Endothelial cell of umbilical vein (primary cell): ENCODE data around the gene WDR13. TPM values are rescaled to one million over a fixed set of nuclear protein-coding genes. Genes with fewer than 3 reads are reported as not detected.
A peak's percentile ranks its signal among the peaks of the same experiment; 100 is the strongest.

Source experiments
- BruUV-seq: library from RNA; stranded (reverse); fragments of 400-500 nt; replicated peaks from 2 replicates; lab custom pipeline; 2021; lab: Mats Ljungman, UMichigan
- CTCF ChIA-PET: fragments of 300-600, 350-600 bp; sonication (Branson Sonifier 250); formaldehyde crosslinking; loops from one replicate; lab custom pipeline; 2021; ENCODE audit warnings: antibody characterized with exemption, inconsistent platforms; lab: Charles Lee
- POLR2A ChIA-PET: fragments of 300-600, 350-600 bp; sonication (Branson Sonifier 250); formaldehyde crosslinking; loops from one replicate; lab custom pipeline; 2021; ENCODE audit warnings: antibody characterized with exemption, inconsistent platforms; lab: Charles Lee
- DNase-seq: peaks from one replicate; pipeline ENCODE4 v3.0.0-alpha.2; 2011; ENCODE audit warnings: low read depth, low spot score
- FAIRE-seq: peaks from 2 replicates; lab custom pipeline; 2011; peaks lifted over from hg19 to GRCh38; lab: Jason Lieb, UNC
- H2AFZ ChIP-seq: 2 replicates; pipeline ENCODE4 v1.6.0; 2012; ENCODE audit warnings: low read depth, low read length, control low read depth, inconsistent platforms
- H3K27ac ChIP-seq: 2 replicates; pipeline ENCODE4 v1.5.1; 2011; ENCODE audit warnings: low read depth, mild to moderate bottlenecking, control low read depth, low read length, moderate library complexity; ENCODE audit not compliant: insufficient read depth
- H3K27me3 ChIP-seq, 2 experiments: 2 replicates each; pipeline versions ENCODE4 v1.6.0 to v1.6.1; 2011; ENCODE audit warnings: low read length in 2 of 2, mixed read lengths in 1 of 2; ENCODE audit not compliant: control insufficient read depth in 2 of 2, insufficient read depth in 2 of 2
- H3K36me3 ChIP-seq, 2 experiments: 2 replicates in 1 of 2; 3 replicates in 1 of 2; pipeline ENCODE4 v1.5.1; 2011; ENCODE audit warnings: low read length in 2 of 2, mild to moderate bottlenecking in 1 of 2, moderate library complexity in 1 of 2; ENCODE audit not compliant: control insufficient read depth in 2 of 2, insufficient read depth in 2 of 2; ENCODE audit errors: extremely low read depth in 1 of 2
- H3K4me1 ChIP-seq: 3 replicates; pipeline ENCODE4 v1.5.1; 2011; ENCODE audit warnings: mild to moderate bottlenecking, low read length; ENCODE audit not compliant: control insufficient read depth, insufficient read depth; ENCODE audit errors: extremely low read depth
- H3K4me2 ChIP-seq: 2 replicates; pipeline ENCODE4 v1.6.1; 2011; ENCODE audit warnings: low read length, control low read depth, mixed read lengths; ENCODE audit not compliant: insufficient read depth
- H3K4me3 ChIP-seq, 3 experiments: fragments of 200-600 bp in 1 of 3; sonication (generic), shearing (Covaris generic) in 1 of 3; replicated peaks in 1 of 3; 2 replicates each; pipeline ENCODE4 v1.5.1; 2011 to 2016; ENCODE audit warnings: control low read depth in 3 of 3, low read length in 3 of 3, mild to moderate bottlenecking in 2 of 3, inconsistent platforms in 1 of 3, low read depth in 1 of 3, moderate library complexity in 1 of 3; ENCODE audit not compliant: insufficient read depth in 1 of 3
- H3K79me2 ChIP-seq: 2 replicates; pipeline ENCODE4 v1.6.0; 2012; ENCODE audit warnings: low read length, inconsistent platforms; ENCODE audit not compliant: control insufficient read depth, insufficient read depth
- H3K9ac ChIP-seq: replicated peaks from 2 replicates; pipeline ENCODE3; 2011; ENCODE audit warnings: low read length, control low read depth; ENCODE audit not compliant: insufficient read depth; ENCODE audit errors: extremely low read depth
- H3K9me1 ChIP-seq: replicated peaks from 3 replicates; pipeline ENCODE4 v1.6.0; 2011; ENCODE audit warnings: mild to moderate bottlenecking, low read length; ENCODE audit not compliant: control insufficient read depth, insufficient read depth; ENCODE audit errors: extremely low read depth
- H3K9me3 ChIP-seq: replicated peaks from 2 replicates; pipeline ENCODE4 v1.5.1; 2012; ENCODE audit warnings: low read length, inconsistent platforms; ENCODE audit not compliant: control insufficient read depth, insufficient read depth
- H4K20me1 ChIP-seq: replicated peaks from 2 replicates; pipeline ENCODE3; 2011; ENCODE audit warnings: mild to moderate bottlenecking, low read length; ENCODE audit not compliant: control insufficient read depth, insufficient read depth; ENCODE audit errors: extremely low read depth
- CTCF ChIP-seq, 2 donors: IDR thresholded peaks; 1 replicate in 1 of 2; 2 replicates in 1 of 2; pipeline ENCODE4 v1.5.1; 2011; ENCODE audit warnings: low read length in 2 of 2, mild to moderate bottlenecking in 2 of 2, moderate library complexity in 2 of 2, control low read depth in 1 of 2, inconsistent platforms in 1 of 2, low read depth in 1 of 2; ENCODE audit not compliant: insufficient read depth in 1 of 2; ENCODE audit errors: extremely low read depth in 1 of 2
- EZH2 ChIP-seq: IDR thresholded peaks from 2 replicates; pipeline ENCODE4 v1.6.1; 2012; ENCODE audit warnings: borderline replicate concordance, low read depth, mild to moderate bottlenecking, moderate library complexity, low read length, inconsistent platforms; ENCODE audit not compliant: severe bottlenecking
- FOS ChIP-seq: IDR thresholded peaks from 2 replicates; pipeline ENCODE4 v1.6.1; 2011; ENCODE audit warnings: mild to moderate bottlenecking, low read length, moderate library complexity, borderline replicate concordance; ENCODE audit not compliant: insufficient read depth
- GATA2 ChIP-seq: IDR thresholded peaks from 2 replicates; pipeline ENCODE4 v1.7.0; 2011; ENCODE audit warnings: low read depth, mild to moderate bottlenecking, moderate library complexity, mixed read lengths, low read length; ENCODE audit not compliant: insufficient read length, insufficient read depth
- JUN ChIP-seq: IDR thresholded peaks from 2 replicates; pipeline ENCODE4 v1.6.1; 2011; ENCODE audit warnings: borderline replicate concordance, low read depth; ENCODE audit not compliant: insufficient read length, insufficient read depth
- MAX ChIP-seq: IDR thresholded peaks from 2 replicates; pipeline ENCODE4 v1.6.1; 2011; ENCODE audit not compliant: insufficient read depth, insufficient read length
- MYC ChIP-seq: IDR thresholded peaks from one replicate; pipeline ENCODE4 v1.6.1; 2011; ENCODE audit warnings: mild to moderate bottlenecking, low read depth, low read length
- POLR2A ChIP-seq: IDR thresholded peaks from 2 replicates; pipeline ENCODE4 v1.6.1; 2012; ENCODE audit warnings: low read depth, mild to moderate bottlenecking, control low read depth, low read length
- POLR2AphosphoS5 ChIP-seq: IDR thresholded peaks from 2 replicates; pipeline ENCODE4 v1.6.1; 2012; ENCODE audit warnings: low read depth, mild to moderate bottlenecking, control low read depth, low read length, moderate library complexity; ENCODE audit not compliant: insufficient read depth
- dilution Hi-C: fragments of 300-500 bp; cut with MboI; formaldehyde crosslinking; loops from one replicate; pipeline ENCODE4 v1.15.0; 2019; ENCODE audit warnings: low sequenced_read_pairs; ENCODE audit not compliant: extremely low pct_ligation_motif_present
- intact Hi-C: fragments of 100-400 bp; cut with micrococcal nuclease; formaldehyde crosslinking; loops from one replicate; pipeline ENCODE4 v1.10.0; 2022
- polyA plus RNA-seq, 4 experiments: library from polyadenylated mRNA; depleted of rRNA in 3 of 4; stranded (reverse) in 3 of 4; unstranded in 1 of 4; fragments of >200 nt; gene quantifications; 2 replicates each; pipeline versions ENCODE4 v1.2.1 to v1.2.3, GENCODE V29; 2011 to 2012; ENCODE audit warnings: missing spikeins in 1 of 4
- total RNA-seq: library from RNA; stranded (reverse); gene quantifications from 2 replicates; pipeline ENCODE4 v1.2.3, GENCODE V29; 2021

WDR13 gene
- total and polyA plus RNA-seq, 2 donors (not counting 3 experiments of a cell fraction or from before 2014, with no cell fraction given): 85.0 to 169 TPM

DNA sequence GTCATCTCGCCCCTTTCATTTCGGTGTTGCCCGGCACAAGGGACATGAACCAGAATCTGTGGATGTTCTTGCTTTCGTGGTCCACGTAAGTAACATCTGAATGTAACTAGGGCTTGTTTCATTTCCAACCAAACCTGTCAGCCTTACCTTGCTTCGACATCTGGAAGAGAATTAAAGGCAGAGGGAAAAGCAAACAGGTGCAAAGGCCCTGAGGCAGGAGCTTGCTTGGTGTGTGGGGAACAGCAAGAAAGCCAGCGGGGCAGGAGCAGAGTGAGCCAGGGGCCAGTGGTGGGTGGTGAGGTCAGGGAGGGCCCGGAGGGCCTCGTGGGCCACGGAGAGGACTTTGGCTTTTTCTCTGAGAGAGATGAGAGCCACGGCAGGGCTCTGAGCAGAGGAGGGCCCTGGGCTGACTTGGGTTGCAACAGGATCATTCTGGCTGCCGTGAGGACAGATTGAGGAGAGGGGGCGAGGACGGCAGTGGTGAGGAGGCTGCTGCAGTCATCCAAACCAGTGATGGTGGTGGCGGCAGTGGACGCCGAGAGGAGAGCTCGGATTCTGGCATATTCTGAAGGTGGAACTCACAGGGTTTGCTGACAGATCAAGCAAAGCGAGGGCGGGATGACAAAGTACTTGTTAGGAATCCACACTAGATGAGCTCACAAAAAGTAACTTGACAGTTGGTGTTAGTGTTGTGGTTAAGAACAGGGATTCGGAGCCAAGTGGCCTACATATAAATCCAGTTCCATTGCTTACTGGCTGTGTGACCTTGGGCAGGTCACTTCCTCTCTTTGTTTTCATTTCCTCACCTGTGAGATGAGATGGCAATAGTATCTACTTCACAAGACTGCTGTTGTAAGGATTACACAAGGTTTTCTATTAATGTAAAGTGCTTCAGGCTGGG, 6.8 kb upstream of the WDR13 start:
- no peak overlapping the region for H2AFZ ChIP-seq

More for the DNA sequence above, 6.8 kb upstream of the WDR13 start:
- intact Hi-C loops: loop anchor here (1.0 to 10.0 kb wide), 5 partner anchors 16 to 506 kb away; partner anchors contain the start of genes EBP, RBM3 and TBC1D25
- H3K9me3 ChIP-seq: no peaks in the 10 kb centered on the region
- no peaks in the 10 kb centered on the region for H3K9me1 ChIP-seq
- no peaks in the 10 kb centered on the region for H3K27me3 ChIP-seq
- dilution Hi-C loops: no loop called here
- no peaks in the 10 kb centered on the region for H3K36me3 ChIP-seq
- H3K79me2 ChIP-seq: no peaks in the 10 kb centered on the region
- H3K27ac ChIP-seq: peak overlapping the region; percentile 29
- POLR2A ChIA-PET: interaction anchor here (1.0 to 1.9 kb wide), 4 partner anchors 9 to 16 kb away, joined by 3 to 7 read pairs (median 5); partner anchors contain the start of gene RBM3
- H3K9ac ChIP-seq: no peak overlapping the region
- CTCF ChIA-PET: interaction anchor here (1.4 to 1.5 kb wide), 2 partner anchors 12 to 16 kb away, joined by 3 read pairs; no protein-coding TSS in a partner anchor
- DNase-seq: peak; percentile 8
- H4K20me1 ChIP-seq: no peaks in the 10 kb centered on the region
- no TSS peak for BruUV-seq
- no peak for TF ChIP-seq POLR2A
- TF ChIP-seq EZH2: no peak
- no peak for TF ChIP-seq MYC
- TF ChIP-seq JUN: no peak
- no peak for TF ChIP-seq CTCF (IDR thresholded peaks at IDR 0.05; ENCODE audit: extremely low read depth in 1 of 2, insufficient read depth in 1 of 2, low read depth in 1 of 2, low read length in 2 of 2)
- no peak for TF ChIP-seq GATA2
- TF ChIP-seq FOS: no peak
- TF ChIP-seq POLR2AphosphoS5: no peak
- no peak for TF ChIP-seq MAX
- H3K4me1 ChIP-seq: peaks cover 25% of the 10 kb centered on the region
- FAIRE-seq: no peak
- no peak overlapping the region for H3K4me3 ChIP-seq
- H3K4me2 ChIP-seq: no peak overlapping the region
